ENCODE measurements around the gene TTLL10. TPM values are rescaled to one million over a fixed set of nuclear protein-coding genes. Genes with fewer than 3 reads are reported as not detected.

The TTLL10 gene
- total RNA-seq, 4 donors from 2014 or later: 0.17 TPM; not detected in 3

- TF ChIP-seq POLR2A (IDR thresholded peaks at IDR 0.05; ENCODE audit: low read depth) (no peak), POLR2AphosphoS5 (IDR thresholded peaks at IDR 0.05) (no peak), EP300 (IDR thresholded peaks at IDR 0.05) (no peak), CTCF (IDR thresholded peaks at IDR 0.05) (no peak)
- no peak for DNase-seq (ENCODE audit: extremely low spot score)
- peaks cover 0 to 7% (median 4%) of the 10 kb centered on the region in 4 donors for H3K4me1 ChIP-seq
- H3K27me3 ChIP-seq: peaks cover 0 to 65% (median 5%) of the 10 kb centered on the region in 4 donors
- H3K36me3 ChIP-seq: no peaks in the 10 kb centered on the region
- no peak overlapping the region for H3K27ac ChIP-seq (replicated peaks in 1 of 4)
- H3K9me3 ChIP-seq: no peaks in the 10 kb centered on the region
- no peak overlapping the region for H3K4me3 ChIP-seq
- intact Hi-C loops (cut with DNase I): no loop called here
- 82% methylated on average over 20 of the region's 21 CpGs for WGBS
Measured at GRCh38 chr1:1181938-1182410, 8.3 kb downstream of the TTLL10 start.

- 61% methylated on average over 34 of the region's 39 CpGs for WGBS
- Histone ChIP-seq H3K9me3 (no peaks in the 10 kb centered on the region), H3K27me3 (peaks cover 0 to 58% (median 4%) of the 10 kb centered on the region in 4 donors), H3K4me3 (no peak overlapping the region), H3K4me1 (peaks cover 0 to 7% (median 4%) of the 10 kb centered on the region in 4 donors), H3K36me3 (no peaks in the 10 kb centered on the region), H3K27ac (replicated peaks in 1 of 4) (no peak overlapping the region)
- no peak for DNase-seq (ENCODE audit: extremely low spot score)
- intact Hi-C loops (cut with DNase I): no loop called here
- no peak for TF ChIP-seq EP300 (IDR thresholded peaks at IDR 0.05)
- no peak for TF ChIP-seq POLR2AphosphoS5 (IDR thresholded peaks at IDR 0.05)
- no peak for TF ChIP-seq CTCF (IDR thresholded peaks at IDR 0.05)
- TF ChIP-seq POLR2A (IDR thresholded peaks at IDR 0.05; ENCODE audit: low read depth): no peak
Measured at GRCh38 chr1:1182491-1183220, 9.0 kb downstream of the TTLL10 start.

- TF ChIP-seq POLR2A (IDR thresholded peaks at IDR 0.05; ENCODE audit: low read depth) (no peak), CTCF (IDR thresholded peaks at IDR 0.05) (no peak), EP300 (IDR thresholded peaks at IDR 0.05) (no peak), POLR2AphosphoS5 (IDR thresholded peaks at IDR 0.05) (no peak)
- no peak overlapping the region for H3K4me3 ChIP-seq
- H3K27ac ChIP-seq (replicated peaks in 1 of 4): no peak overlapping the region
- intact Hi-C loops (cut with DNase I): no loop called here
- WGBS: 80% methylated on average over 18 of the region's 21 CpGs
- H3K9me3 ChIP-seq: no peaks in the 10 kb centered on the region
- peaks cover 0 to 7% (median 4%) of the 10 kb centered on the region in 4 donors for H3K4me1 ChIP-seq
- DNase-seq (ENCODE audit: extremely low spot score): no peak
- no peaks in the 10 kb centered on the region for H3K36me3 ChIP-seq
- H3K27me3 ChIP-seq: peaks cover 0 to 51% (median 4%) of the 10 kb centered on the region in 4 donors
Measured at GRCh38 chr1:1183221-1183747, 9.6 kb downstream of the TTLL10 start.

GRCh38 chr1:1183833-1184775 lies 10.4 kb downstream of the TTLL10 start:
- peaks cover 0 to 43% (median 4%) of the 10 kb centered on the region in 4 donors for H3K27me3 ChIP-seq
- H3K4me1 ChIP-seq: peaks cover 0 to 7% (median 4%) of the 10 kb centered on the region in 4 donors
- no peak overlapping the region for H3K27ac ChIP-seq (replicated peaks in 1 of 4)
- intact Hi-C loops (cut with DNase I): no loop called here
- no peak for TF ChIP-seq CTCF (IDR thresholded peaks at IDR 0.05)
- TF ChIP-seq POLR2A (IDR thresholded peaks at IDR 0.05; ENCODE audit: low read depth): no peak
- TF ChIP-seq EP300 (IDR thresholded peaks at IDR 0.05): no peak
- TF ChIP-seq POLR2AphosphoS5 (IDR thresholded peaks at IDR 0.05): no peak
- WGBS: 85% methylated on average over 20 of the region's 33 CpGs
- H3K4me3 ChIP-seq: no peak overlapping the region
- no peaks in the 10 kb centered on the region for H3K9me3 ChIP-seq
- DNase-seq (ENCODE audit: extremely low spot score): no peak
- H3K36me3 ChIP-seq: no peaks in the 10 kb centered on the region
